ENCODE measurements around the gene FBN1.

The FBN1 gene

GRCh38 chr15:48388910-48389309, 256.6 kb downstream of the FBN1 start:
- DNase-seq: no peak

GRCh38 chr15:48388016-48388851, 257.3 kb downstream of the FBN1 start:
- DNase-seq: no peak

- no peak for DNase-seq
These were observed 260.3 kb downstream of the FBN1 start for GRCh38 chr15:48385031-48385830.

GRCh38 chr15:48384616-48385015, 260.9 kb downstream of the FBN1 start:
- DNase-seq: no peak

GRCh38 chr15:48383031-48383430, 262.5 kb downstream of the FBN1 start:
- no peak for DNase-seq

- no peak for DNase-seq
These were observed 263.6 kb downstream of the FBN1 start for GRCh38 chr15:48381861-48382260.

- DNase-seq: no peak
These were observed 265.3 kb downstream of the FBN1 start for GRCh38 chr15:48380198-48380597.

GRCh38 chr15:48375767-48376166, 269.7 kb downstream of the FBN1 start:
- DNase-seq: no peak

GRCh38 chr15:48374472-48374871, 271.0 kb downstream of the FBN1 start:
- no peak for DNase-seq

GRCh38 chr15:48373821-48374451, 271.6 kb downstream of the FBN1 start:
- no peak for DNase-seq

- DNase-seq: no peak
These were observed 273.5 kb downstream of the FBN1 start for GRCh38 chr15:48371961-48372360.

- no peak for DNase-seq
These were observed 274.0 kb downstream of the FBN1 start for GRCh38 chr15:48371550-48371949.

GRCh38 chr15:48370460-48370859, 275.0 kb downstream of the FBN1 start:
- DNase-seq: no peak

- no peak for DNase-seq
These were observed 278.0 kb downstream of the FBN1 start for GRCh38 chr15:48367483-48367882.

- no peak for DNase-seq
These were observed 278.8 kb downstream of the FBN1 start for GRCh38 chr15:48366584-48367312.

- no peak for DNase-seq
These were observed 279.9 kb downstream of the FBN1 start for GRCh38 chr15:48365575-48365974.

GRCh38 chr15:48363474-48363873, 282.0 kb downstream of the FBN1 start:
- no peak for DNase-seq

GRCh38 chr15:48361685-48362084, 283.8 kb downstream of the FBN1 start:
- DNase-seq: no peak

GRCh38 chr15:48360841-48361240, 284.7 kb downstream of the FBN1 start:
- no peak for DNase-seq
